DOHH2 (cell line): ENCODE data around the gene PLCXD1.
"Not testable (repeated sequence)": the region's sequence is repeated elsewhere in the genome, so short reads cannot be mapped to it uniquely, and the experiment has no call there.

Experiments
- H3F3A ChIP-seq: fragments of 200-600 bp; sonication (generic), shearing (Covaris generic); 2 replicates; pipeline ENCODE4 v1.6.0; 2016; ENCODE audit warnings: antibody characterized with exemption, mild to moderate bottlenecking; ENCODE audit not compliant: control insufficient read depth, insufficient read depth
- H3K27ac ChIP-seq: fragments of 200-600 bp; sonication (generic); 2 replicates; pipeline ENCODE4 v1.5.1; 2014; ENCODE audit warnings: low read depth, mild to moderate bottlenecking, low read length, moderate library complexity
- H3K27me3 ChIP-seq: fragments of 200-600 bp; sonication (generic); 2 replicates; pipeline ENCODE4 v1.6.1; 2014; ENCODE audit warnings: mild to moderate bottlenecking, low read length, mixed read lengths; ENCODE audit not compliant: control insufficient read depth
- H3K36me3 ChIP-seq: fragments of 200-600 bp; sonication (generic); 2 replicates; pipeline ENCODE4 v1.6.1; 2014; ENCODE audit warnings: mild to moderate bottlenecking, low read length, moderate library complexity, mixed read lengths; ENCODE audit not compliant: control insufficient read depth
- H3K4me1 ChIP-seq: fragments of 200-600 bp; sonication (generic); 2 replicates; pipeline ENCODE4 v1.6.1; 2014; ENCODE audit warnings: mild to moderate bottlenecking, low read length, mixed read lengths; ENCODE audit not compliant: control insufficient read depth
- H3K4me2 ChIP-seq: fragments of 200-600 bp; sonication (generic); 2 replicates; pipeline ENCODE4 v1.6.0; 2014; ENCODE audit warnings: mild to moderate bottlenecking, low read length, moderate library complexity
- H3K4me3 ChIP-seq: fragments of 200-600 bp; sonication (generic); 2 replicates; pipeline ENCODE4 v1.5.1; 2014; ENCODE audit warnings: mild to moderate bottlenecking, low read length, mixed read lengths
- H3K79me2 ChIP-seq: fragments of 200-600 bp; sonication (generic); 2 replicates; pipeline ENCODE4 v1.6.1; 2014; ENCODE audit warnings: mild to moderate bottlenecking, low read length, mixed read lengths; ENCODE audit not compliant: control insufficient read depth
- H3K9me2 ChIP-seq: fragments of 200-600 bp; sonication (generic); replicated peaks from 2 replicates; pipeline ENCODE4 v1.6.1; 2014; ENCODE audit warnings: mild to moderate bottlenecking, low read length, mixed read lengths; ENCODE audit not compliant: control insufficient read depth
- H3K9me3 ChIP-seq: fragments of 200-600 bp; sonication (generic); 2 replicates; pipeline ENCODE4 v1.6.1; 2014; ENCODE audit warnings: antibody characterized with exemption, low read length, mixed read lengths; ENCODE audit not compliant: control insufficient read depth, insufficient read depth
- H4K20me1 ChIP-seq: fragments of 200-600 bp; sonication (generic); 2 replicates; pipeline ENCODE4 v1.6.0; 2014; ENCODE audit warnings: low read depth, mild to moderate bottlenecking, antibody characterized with exemption, low read length, moderate library complexity; ENCODE audit not compliant: control insufficient read depth, insufficient read depth
- CTCF ChIP-seq: fragments of 200-600 bp; sonication (generic); IDR thresholded peaks from one replicate; pipeline ENCODE4 v1.5.1; 2014; ENCODE audit warnings: antibody characterized with exemption, mild to moderate bottlenecking, low read depth, low read length; ENCODE audit not compliant: poor library complexity, severe bottlenecking
- EZH2phosphoT487 ChIP-seq: fragments of 200-600 bp; sonication (generic); IDR thresholded peaks from 2 replicates; pipeline ENCODE4 v1.6.1; 2017; ENCODE audit warnings: borderline replicate concordance, mild to moderate bottlenecking, antibody characterized with exemption, low read length, moderate library complexity, mixed read lengths

PLCXD1 gene

GRCh38 chrX:327660-328126 lies 46.5 kb downstream of the PLCXD1 start:
- peaks cover 4% of the 10 kb centered on the region; the same call in 1 of the 2 replicates for H3K9me3 ChIP-seq
- no peaks in the 10 kb centered on the region for H4K20me1 ChIP-seq
- H3K27me3 ChIP-seq = no peaks in the 10 kb centered on the region
- H3K4me2 ChIP-seq = no peak overlapping the region
- H3K79me2 ChIP-seq = no peaks in the 10 kb centered on the region
- H3K4me1 ChIP-seq = peaks cover 18% of the 10 kb centered on the region
- H3K4me3 ChIP-seq = no peak overlapping the region
- peaks cover 8% of the 10 kb centered on the region; the same call in 1 of the 2 replicates for H3F3A ChIP-seq
- TF ChIP-seq CTCF (no peak), EZH2phosphoT487 (no peak)
- no peaks in the 10 kb centered on the region for H3K9me2 ChIP-seq
- peaks cover 4% of the 10 kb centered on the region for H3K36me3 ChIP-seq
- no peak overlapping the region for H3K27ac ChIP-seq

GRCh38 chrX:329291-329910 lies 48.2 kb downstream of the PLCXD1 start:
- no peaks in the 10 kb centered on the region for H3K27me3 ChIP-seq
- no peak overlapping the region for H3K27ac ChIP-seq
- H4K20me1 ChIP-seq = no peaks in the 10 kb centered on the region
- peaks cover 21% of the 10 kb centered on the region for H3K36me3 ChIP-seq
- H3K4me3 ChIP-seq = no peak overlapping the region
- TF ChIP-seq EZH2phosphoT487 (no peak), CTCF (no peak)
- no peaks in the 10 kb centered on the region for H3K79me2 ChIP-seq
- H3F3A ChIP-seq = peaks cover 3% of the 10 kb centered on the region; the same call in 1 of the 2 replicates
- no peak overlapping the region for H3K4me2 ChIP-seq
- H3K9me2 ChIP-seq = no peaks in the 10 kb centered on the region
- peaks cover 9% of the 10 kb centered on the region for H3K4me1 ChIP-seq
- H3K9me3 ChIP-seq = peaks cover 4% of the 10 kb centered on the region; the same call in 1 of the 2 replicates

- not testable (repeated sequence) for H3K4me2 ChIP-seq, H3F3A ChIP-seq, H3K4me1 ChIP-seq, H3K27ac ChIP-seq, H3K27me3 ChIP-seq, H3K4me3 ChIP-seq, H3K9me2 ChIP-seq, H3K9me3 ChIP-seq, H4K20me1 ChIP-seq, H3K79me2 ChIP-seq
- H3K36me3 ChIP-seq = peaks cover 29% of the 10 kb centered on the region
These were observed 49.1 kb downstream of the PLCXD1 start for GRCh38 chrX:330141-330725.

- H3K9me2 ChIP-seq = no peaks in the 10 kb centered on the region
- H3K4me1 ChIP-seq = peaks cover 9% of the 10 kb centered on the region
- H3K27ac ChIP-seq = no peak overlapping the region
- H3K79me2 ChIP-seq = peaks cover 8% of the 10 kb centered on the region
- no peak overlapping the region; the same call in 1 of the 2 replicates for H3K4me2 ChIP-seq
- H3K9me3 ChIP-seq = peaks cover 4% of the 10 kb centered on the region; the same call in 1 of the 2 replicates
- no peak for TF ChIP-seq CTCF
- no peak for TF ChIP-seq EZH2phosphoT487
- no peaks in the 10 kb centered on the region for H3K27me3 ChIP-seq
- no peak overlapping the region for H3K4me3 ChIP-seq
- peaks cover 34% of the 10 kb centered on the region for H3K36me3 ChIP-seq
- no peaks in the 10 kb centered on the region for H4K20me1 ChIP-seq
- peaks cover 3% of the 10 kb centered on the region; the same call in 1 of the 2 replicates for H3F3A ChIP-seq
These were observed 49.6 kb downstream of the PLCXD1 start for GRCh38 chrX:330726-331150.
